HG02610 (cell line): ENCODE data around the gene DMAC2L.
A peak's percentile ranks its signal among the peaks of the same experiment; 100 is the strongest.
"Not testable (repeated sequence)": the region's sequence is repeated elsewhere in the genome, so short reads cannot be mapped to it uniquely, and the experiment has no call there.

Experiments used
- ATAC-seq: cut with Tn5 transposase; IDR thresholded peaks from one replicate; pipeline ENCODE4 v1.9.1; 2021; ENCODE audit warnings: mild to moderate bottlenecking, moderate library complexity; ENCODE audit not compliant: unreplicated experiment

Gene DMAC2L, protein sequence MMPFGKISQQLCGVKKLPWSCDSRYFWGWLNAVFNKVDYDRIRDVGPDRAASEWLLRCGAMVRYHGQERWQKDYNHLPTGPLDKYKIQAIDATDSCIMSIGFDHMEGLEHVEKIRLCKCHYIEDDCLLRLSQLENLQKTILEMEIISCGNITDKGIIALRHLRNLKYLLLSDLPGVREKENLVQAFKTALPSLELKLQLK

DNA sequence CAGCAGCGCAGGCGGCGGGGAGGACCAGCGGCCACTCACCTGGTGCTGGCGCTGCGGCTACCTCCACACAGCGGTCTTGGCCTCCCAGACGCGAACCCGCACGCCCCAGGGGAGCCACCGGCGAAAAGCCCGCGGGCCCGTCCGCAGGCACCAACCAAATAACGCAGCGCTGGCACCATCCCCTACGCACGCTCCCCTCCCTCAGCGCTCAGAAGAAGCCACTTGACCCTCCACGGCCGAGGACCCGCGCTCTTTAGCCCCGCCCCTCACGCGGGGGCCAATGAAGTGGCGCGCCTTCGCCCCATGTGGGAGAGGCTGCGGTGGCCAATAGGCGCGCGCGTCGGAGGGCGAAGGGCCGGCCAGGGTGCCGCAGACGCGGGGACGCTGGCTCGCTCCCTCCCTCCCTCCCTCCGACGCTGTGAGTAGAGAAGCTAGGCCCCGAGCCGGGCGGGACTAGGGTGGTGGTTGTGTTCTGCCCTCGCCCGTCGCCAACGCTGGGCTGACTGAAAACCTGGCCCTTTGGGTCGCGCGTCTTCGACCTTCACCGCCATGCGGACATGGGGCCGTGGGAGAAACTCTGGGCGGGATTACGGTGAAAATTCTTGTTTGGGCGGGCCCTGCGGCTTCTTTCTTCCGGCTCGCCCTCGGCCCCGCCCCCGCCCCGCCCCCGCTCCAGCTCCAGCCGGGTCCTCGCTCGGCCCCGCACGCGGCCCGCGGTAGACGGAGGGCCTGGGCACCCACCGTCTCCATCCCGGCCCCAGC lies at the start of gene DMAC2L, which contains the start of gene L2HGDH:
Gene DMAC2L, plus strand, starts transcription at position 353 of the 762 bp plus-strand sequence. CDS start 9,164 bp downstream, outside the sequence.
Gene L2HGDH, minus strand, starts transcription at position 258 of the 762 bp plus-strand sequence. Its CDS starts 79 bp downstream, at position 179.
- peak; percentile 94 for ATAC-seq

DNA sequence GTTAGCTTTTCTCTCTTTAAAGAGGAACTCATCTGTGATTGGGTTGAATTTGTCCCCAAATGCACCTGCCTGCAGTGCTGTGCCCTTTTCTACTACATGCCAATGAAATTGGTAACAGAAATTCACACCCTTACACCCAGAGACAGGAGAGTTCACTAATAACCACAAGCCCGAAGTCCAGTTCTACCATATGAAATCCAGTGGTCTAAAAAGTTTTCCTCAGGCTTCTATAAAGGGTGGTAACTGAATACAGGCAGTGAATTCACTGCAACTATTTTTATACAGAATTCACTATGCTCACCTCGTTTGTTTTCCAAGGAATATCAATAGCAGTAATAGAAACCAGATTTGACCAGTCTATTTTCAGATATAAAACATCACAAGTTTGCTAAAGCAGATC lies 49.3 kb upstream of the DMAC2L start:
- ATAC-seq = no peak

- ATAC-seq = no peak
Observed at GRCh38 chr14:50263321-50263720, 48.8 kb upstream of the DMAC2L start.

GRCh38 chr14:50265029-50265428 lies 47.1 kb upstream of the DMAC2L start:
- no peak for ATAC-seq

GRCh38 chr14:50270932-50271331 lies 41.2 kb upstream of the DMAC2L start:
- no peak for ATAC-seq

DNA sequence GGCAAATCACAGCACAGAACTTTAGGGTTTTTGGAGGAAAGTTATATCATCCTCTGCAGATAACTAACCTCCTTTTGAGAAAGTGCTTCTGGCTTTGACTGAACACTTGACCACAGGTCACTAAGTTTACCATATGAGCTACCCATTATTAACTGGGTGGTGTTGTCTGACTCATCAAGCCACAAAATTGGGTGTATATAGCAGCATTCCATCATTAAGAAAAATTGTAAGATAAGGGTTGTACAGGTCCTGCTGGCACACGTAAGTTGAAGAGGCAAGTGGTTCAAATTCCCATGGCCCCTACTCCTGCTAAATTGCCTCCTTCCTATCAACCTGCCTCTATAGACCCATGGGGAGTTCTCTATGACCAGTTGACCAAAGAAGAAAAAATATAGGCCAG lies 39.6 kb upstream of the DMAC2L start:
- ATAC-seq = no peak

DNA sequence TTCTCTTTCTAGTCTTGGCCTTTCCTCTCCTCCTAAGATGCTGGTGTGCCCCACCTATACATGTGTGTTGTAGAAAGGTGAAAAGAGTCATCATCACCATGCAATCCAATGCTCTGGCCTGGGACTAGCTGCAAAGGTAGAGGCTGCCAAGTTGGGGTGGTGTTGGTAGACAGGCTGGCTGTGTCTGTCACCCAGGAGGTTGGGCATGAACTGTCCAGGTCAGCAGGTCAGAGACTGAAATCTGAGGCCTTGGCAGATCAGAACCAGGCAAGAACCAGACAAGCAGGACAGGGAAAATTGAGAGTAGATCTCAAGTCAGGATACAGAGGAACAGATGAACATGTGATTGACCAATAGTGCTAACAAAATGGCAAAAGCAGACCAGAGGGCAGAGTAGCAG lies 26.3 kb upstream of the DMAC2L start:
- no peak for ATAC-seq

- ATAC-seq = no peak
Observed at GRCh38 chr14:50288146-50288545, 24.0 kb upstream of the DMAC2L start.

DNA sequence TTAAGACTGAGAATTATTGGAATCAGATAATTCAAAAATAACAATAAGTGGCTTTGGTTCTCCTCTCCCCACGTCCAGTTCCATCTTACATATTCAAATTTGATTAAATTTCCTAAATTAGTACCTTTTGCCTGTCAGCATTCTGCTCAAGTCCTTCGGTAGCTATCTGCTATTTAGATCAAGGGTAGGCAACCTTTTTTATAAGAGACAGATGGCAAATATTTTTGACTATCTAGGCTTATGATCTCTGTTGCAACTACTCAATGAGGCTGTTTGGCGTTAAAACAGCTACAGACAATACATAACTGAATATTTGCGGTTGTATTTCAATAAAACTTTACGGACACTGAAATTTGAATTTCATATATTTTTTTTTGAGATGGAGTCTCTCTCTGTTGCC lies 21.8 kb upstream of the DMAC2L start:
- ATAC-seq = no peak

- ATAC-seq = no peak
Observed at GRCh38 chr14:50299585-50299984, 12.5 kb upstream of the DMAC2L start.

DNA sequence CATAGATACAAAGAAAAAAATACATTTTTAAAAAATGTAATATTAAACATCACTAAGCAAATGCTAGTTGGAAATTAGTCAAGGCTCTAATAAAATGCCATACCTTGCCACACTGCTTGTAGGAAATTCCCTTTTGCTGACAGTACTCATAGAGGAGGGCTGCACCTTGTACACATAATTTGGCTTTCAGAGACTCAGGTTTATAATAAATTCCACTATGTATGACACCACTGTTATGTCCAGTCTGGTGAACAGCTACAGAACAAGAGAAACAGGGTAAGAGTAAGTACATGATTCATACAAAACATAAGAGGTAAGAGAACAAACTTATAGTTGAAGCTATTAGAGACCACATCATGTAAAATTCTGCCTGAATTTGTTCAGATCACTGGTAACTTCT lies 10.2 kb upstream of the DMAC2L start:
- no peak for ATAC-seq

- no peak for ATAC-seq
Observed at GRCh38 chr14:50303744-50304471, 8.2 kb upstream of the DMAC2L start.

GRCh38 chr14:50308363-50308915 lies 3.7 kb upstream of the DMAC2L start:
- no peak for ATAC-seq

DNA sequence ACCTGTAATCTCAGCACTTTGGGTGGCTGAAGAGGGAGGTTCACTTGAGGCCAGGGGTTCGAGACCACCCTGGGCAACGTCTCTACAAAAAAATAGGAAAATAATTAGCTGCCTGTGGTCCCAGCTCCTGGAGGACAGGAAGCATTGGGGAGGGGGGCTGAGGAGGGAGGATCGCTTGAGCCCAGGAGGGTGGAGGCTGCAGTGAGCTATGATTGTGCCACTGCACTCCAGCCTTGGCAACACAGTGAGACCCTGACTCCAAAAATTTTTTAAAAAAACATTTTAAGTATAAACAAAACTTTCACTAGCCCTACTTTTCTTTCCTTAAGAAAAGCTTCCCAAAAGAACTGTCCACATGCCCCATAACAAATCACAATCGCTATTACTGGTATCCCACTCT lies 1.7 kb upstream of the DMAC2L start:
- no peak for ATAC-seq

DNA sequence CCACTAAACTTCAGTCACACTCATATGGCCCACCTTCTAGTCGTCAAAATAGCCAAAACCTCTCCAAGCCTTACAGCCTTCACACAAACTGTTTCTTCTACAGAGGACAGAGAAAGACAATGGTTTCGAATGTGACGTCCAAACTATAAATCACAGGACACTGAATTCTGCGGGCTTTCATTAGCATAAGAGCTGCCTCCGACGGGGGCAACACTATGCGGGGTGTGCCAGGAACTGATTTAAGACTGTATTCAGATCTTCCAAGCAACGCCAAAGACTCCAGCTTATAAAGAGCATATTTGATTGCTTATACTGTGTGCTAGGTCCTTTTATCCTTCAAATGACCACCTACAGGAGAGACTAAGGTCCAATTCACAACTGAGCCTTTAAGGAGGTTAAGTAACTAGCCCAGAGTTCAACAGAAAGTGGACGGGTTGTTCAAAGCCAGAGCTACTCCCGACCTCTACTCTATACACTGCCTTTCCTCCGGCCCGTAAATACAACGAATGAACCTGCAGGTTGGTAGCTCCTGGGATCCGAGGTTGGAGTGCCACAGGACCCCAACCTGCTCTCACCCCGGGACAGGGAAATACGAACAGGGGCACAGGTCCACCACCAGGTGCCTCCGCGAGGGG lies 670 bp upstream of the DMAC2L start:
- ATAC-seq = no peak

- ATAC-seq = peak; percentile 23
Observed at GRCh38 chr14:50312734-50313054, 570 bp downstream of the DMAC2L start.

DNA sequence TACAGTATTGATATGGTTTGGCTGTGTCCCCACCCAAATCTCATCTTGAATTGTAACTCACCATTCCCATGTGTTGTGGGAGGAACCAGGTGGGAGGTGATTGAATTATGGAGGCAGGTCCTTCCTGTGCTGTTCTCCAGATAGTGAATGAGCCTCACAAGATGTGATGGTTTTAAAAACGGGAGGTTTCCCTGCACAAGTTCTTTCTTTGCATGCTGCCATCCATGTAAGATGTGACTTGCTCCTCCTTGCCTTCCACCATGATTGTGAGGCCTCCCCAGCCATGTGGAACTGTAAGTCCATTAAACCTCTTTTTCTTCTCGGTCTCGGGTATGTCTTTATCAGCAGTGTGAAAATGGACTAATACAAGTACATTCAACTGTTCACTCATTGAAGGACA lies 2.0 kb downstream of the DMAC2L start:
- ATAC-seq = not testable (repeated sequence)

GRCh38 chr14:50318031-50318626 lies 6.0 kb downstream of the DMAC2L start:
- ATAC-seq = no peak

GRCh38 chr14:50319293-50319692 lies 7.2 kb downstream of the DMAC2L start:
- ATAC-seq = no peak

DNA sequence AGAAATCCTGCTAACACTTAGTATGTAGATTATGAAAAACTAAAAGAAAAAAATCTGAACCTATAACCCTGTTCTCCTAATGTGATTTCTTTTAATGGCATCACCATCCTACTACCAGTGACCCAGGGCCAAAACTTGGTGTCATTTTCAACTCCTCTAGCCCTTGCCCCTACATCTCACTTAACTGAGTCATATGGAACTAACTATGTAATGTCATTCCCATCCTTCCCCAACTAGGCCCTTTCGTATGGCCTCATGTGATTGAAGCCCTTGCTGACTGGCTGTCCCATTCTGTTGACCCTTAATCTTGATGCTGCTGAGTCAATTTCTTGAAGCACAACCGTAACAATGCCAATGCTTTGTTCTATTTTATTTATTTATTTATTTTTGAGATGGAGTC lies 7.6 kb downstream of the DMAC2L start:
- no peak for ATAC-seq

- ATAC-seq = peak; percentile 56
Observed at GRCh38 chr14:50320283-50320682, 8.2 kb downstream of the DMAC2L start.
